Measurements from ENCODE around the gene PCDH17. TPM values are rescaled to one million over a fixed set of nuclear protein-coding genes. Genes with fewer than 3 reads are reported as not detected.

The PCDH17 gene
- total and polyA plus RNA-seq, 9 of the 15 experiments (the other 6 are each of a cell fraction or from before 2014, with no cell fraction given) = not detected

- no peak for TF ChIP-seq E2F8 (IDR thresholded peaks at IDR 0.05; ENCODE audit: low read depth, partially characterized antibody)
These were observed 1.8 kb downstream of the PCDH17 start (continued) for GRCh38 chr13:57633141-57633949.

- POLR2A ChIA-PET = no interaction called here
- intact Hi-C loops (cut with micrococcal nuclease) = no loop called here
- 18% methylated on average over 26 of the region's 78 CpGs for WGBS (ENCODE audit: insufficient coverage, low coverage, missing lambda C conversion rate)
- H3K4me1 ChIP-seq (replicated peaks in 1 of 2; ENCODE audit: control insufficient read depth in 2 of 2, insufficient read depth in 2 of 2, low read length in 2 of 2) = no peaks in the 10 kb centered on the region
- H3K9ac ChIP-seq (ENCODE audit: insufficient read depth in 1 of 2, low read depth in 2 of 2, low read length in 2 of 2) = no peak overlapping the region
- H3K9me3 ChIP-seq (replicated peaks; ENCODE audit: control insufficient read depth, insufficient read depth, low read depth, low read length) = 0 out of 2 replicates have a peak, but pooled peaks cover 2% of the 10 kb centered on the region
- no peaks in the 10 kb centered on the region for H3K9me1 ChIP-seq (ENCODE audit: control insufficient read depth, insufficient read depth, low read length)
- no peak overlapping the region for H2AFZ ChIP-seq (ENCODE audit: low read depth, low read length)
- H3K27ac ChIP-seq (ENCODE audit: extremely low read depth, low read depth, low read length) = no peak overlapping the region
- no peak for DNase-seq (ENCODE audit: extremely low read depth in 1 of 4, low spot score in 3 of 4)
- no TSS peak for BruUV-seq (replicated peaks)
- no peaks in the 10 kb centered on the region for H3K36me3 ChIP-seq (ENCODE audit: control insufficient read depth, insufficient read depth, low read length)
- FAIRE-seq = no peak
- in situ Hi-C loops (cut with MboI) = no loop called here
- no peak for ATAC-seq
- TF ChIP-seq ARID3A (IDR thresholded peaks at IDR 0.05; ENCODE audit: borderline replicate concordance, low read depth, low read length) = no peak
- no peak for TF ChIP-seq BHLHE40 (IDR thresholded peaks at IDR 0.05; ENCODE audit: low read length)
- TF ChIP-seq MCM7 (IDR thresholded peaks at IDR 0.05) = no peak
- TF ChIP-seq, protein P1, sequence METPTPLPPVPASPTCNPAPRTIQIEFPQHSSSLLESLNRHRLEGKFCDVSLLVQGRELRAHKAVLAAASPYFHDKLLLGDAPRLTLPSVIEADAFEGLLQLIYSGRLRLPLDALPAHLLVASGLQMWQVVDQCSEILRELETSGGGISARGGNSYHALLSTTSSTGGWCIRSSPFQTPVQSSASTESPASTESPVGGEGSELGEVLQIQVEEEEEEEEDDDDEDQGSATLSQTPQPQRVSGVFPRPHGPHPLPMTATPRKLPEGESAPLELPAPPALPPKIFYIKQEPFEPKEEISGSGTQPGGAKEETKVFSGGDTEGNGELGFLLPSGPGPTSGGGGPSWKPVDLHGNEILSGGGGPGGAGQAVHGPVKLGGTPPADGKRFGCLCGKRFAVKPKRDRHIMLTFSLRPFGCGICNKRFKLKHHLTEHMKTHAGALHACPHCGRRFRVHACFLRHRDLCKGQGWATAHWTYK (CRISPR knock-in tag; IDR thresholded peaks at IDR 0.05) = no peak
- no peak for TF ChIP-seq ELF2 (CRISPR knock-in tag; IDR thresholded peaks at IDR 0.05)
- no peak overlapping the region for H3K4me2 ChIP-seq (ENCODE audit: insufficient read depth, low read length)
- H4K20me1 ChIP-seq (replicated peaks; ENCODE audit: control insufficient read depth, insufficient read depth, low read length) = no peaks in the 10 kb centered on the region
- no peaks in the 10 kb centered on the region for H3K27me3 ChIP-seq (ENCODE audit: control insufficient read depth in 2 of 2, insufficient read depth in 2 of 2, low read length in 2 of 2)
- no peak overlapping the region for H3K4me3 ChIP-seq
- H3K79me2 ChIP-seq (ENCODE audit: control insufficient read depth, insufficient read depth, low read length) = no peaks in the 10 kb centered on the region
- CTCF ChIA-PET (ENCODE audit: low intra/inter-chr PET ratio) = no interaction called here
These were observed 2.6 kb downstream of the PCDH17 start for GRCh38 chr13:57633950-57634838.
